GM13977 (cell line): Measurements from ENCODE around the gene NSG1.

Experiments used
- DNase-seq: peaks from one replicate; pipeline ENCODE4 v3.0.0; 2012; ENCODE audit warnings: low spot score
- CTCF ChIP-seq: IDR thresholded peaks from 2 replicates; pipeline ENCODE4 v1.5.1; 2012; ENCODE audit warnings: mild to moderate bottlenecking, control low read depth; ENCODE audit not compliant: insufficient read depth; ENCODE audit errors: extremely low read depth, missing control alignments
- in situ Hi-C: fragments of 300-500 bp; cut with MboI; formaldehyde crosslinking; loops from one replicate; pipeline ENCODE4 v1.12.0; 2022; ENCODE audit warnings: low sequenced_read_pairs, low pct_unique_long_range_greater_than_20kb, mixed read lengths, inconsistent platforms; ENCODE audit not compliant: unreplicated experiment

NSG1 gene

GRCh38 chr4:4432341-4433125 is 45.6 kb downstream of the NSG1 start:
- no peak for TF ChIP-seq CTCF
- no peak for DNase-seq
- in situ Hi-C loops, result no loop called here

GRCh38 chr4:4433941-4434340 is 47.0 kb downstream of the NSG1 start:
- in situ Hi-C loops, result no loop called here
- DNase-seq, result no peak
- TF ChIP-seq CTCF, result no peak

- DNase-seq, result no peak
- in situ Hi-C loops, result no loop called here
- no peak for TF ChIP-seq CTCF
These were observed 49.4 kb downstream of the NSG1 start for GRCh38 chr4:4436244-4436823.

GRCh38 chr4:4437798-4438470 is 51.0 kb downstream of the NSG1 start:
- in situ Hi-C loops, result no loop called here
- TF ChIP-seq CTCF, result no peak
- DNase-seq, result no peak

- DNase-seq, result no peak
- TF ChIP-seq CTCF, result no peak
- in situ Hi-C loops, result no loop called here
These were observed 52.0 kb downstream of the NSG1 start for GRCh38 chr4:4438891-4439290.

- no peak for DNase-seq
- in situ Hi-C loops, result no loop called here
- no peak for TF ChIP-seq CTCF
These were observed 52.9 kb downstream of the NSG1 start for GRCh38 chr4:4439782-4440181.
